ENCODE measurements around the gene SLC17A2. TPM values are rescaled to one million over a fixed set of nuclear protein-coding genes. Genes with fewer than 3 reads are reported as not detected.

SLC17A2 gene
- total and polyA plus RNA-seq, 10 donors = not detected

GRCh38 chr6:25899123-25899522, 31.4 kb downstream of the SLC17A2 start:
- WGBS, 5 donors = 84 to 93% (median 90%) methylated on average over 2 of the region's 2 CpGs

DNA sequence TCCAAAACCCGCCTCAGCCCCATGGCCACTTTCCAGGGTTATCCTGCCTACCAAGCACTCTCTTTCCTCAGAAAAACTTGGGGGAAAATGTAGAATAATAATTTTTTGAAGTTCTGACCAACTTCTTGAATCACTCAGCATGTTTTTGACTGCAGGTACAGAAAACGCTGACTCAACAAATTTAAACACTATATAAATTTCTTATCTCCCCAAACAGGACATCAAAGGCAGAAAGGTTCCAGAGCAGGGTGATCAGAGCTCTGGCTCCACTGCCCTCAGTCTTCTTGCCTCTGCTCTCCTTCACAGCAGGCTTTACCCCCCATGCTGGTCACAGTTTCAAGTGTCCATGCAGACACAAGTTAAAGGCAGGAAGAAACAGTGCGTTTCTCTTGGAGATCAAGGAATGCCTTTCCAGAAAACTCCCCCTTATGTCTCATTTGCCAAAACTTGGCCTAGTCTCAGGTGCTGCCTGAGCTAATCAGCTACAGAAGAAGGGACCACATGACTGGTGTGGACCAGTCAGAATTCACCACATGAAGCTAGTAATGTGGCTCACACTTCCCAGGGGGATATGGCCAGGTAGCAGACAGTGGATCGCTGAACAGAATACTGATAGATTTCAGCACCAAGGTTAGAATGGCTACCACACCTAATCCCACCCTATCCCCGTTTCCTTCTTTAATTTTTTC, 32.1 kb downstream of the SLC17A2 start:
- Histone ChIP-seq H3K9me3 (no peaks in the 10 kb centered on the region), H3K4me1 (no peaks in the 10 kb centered on the region), H3K27me3 (replicated peaks in 1 of 7) (no peaks in the 10 kb centered on the region), H3K4me3 (no peak overlapping the region), H3K36me3 (no peaks in the 10 kb centered on the region), H3K27ac (no peak overlapping the region)
- DNase-seq = no peak
- 82 to 89% (median 86%) methylated on average over 5 of the region's 5 CpGs for WGBS, 5 donors
- intact Hi-C loops (cut with DNase I; ENCODE audit: low total_unique reads) = no loop called here
- TF ChIP-seq POLR2A (IDR thresholded peaks at IDR 0.05) = no peak
- TF ChIP-seq, protein P1, sequence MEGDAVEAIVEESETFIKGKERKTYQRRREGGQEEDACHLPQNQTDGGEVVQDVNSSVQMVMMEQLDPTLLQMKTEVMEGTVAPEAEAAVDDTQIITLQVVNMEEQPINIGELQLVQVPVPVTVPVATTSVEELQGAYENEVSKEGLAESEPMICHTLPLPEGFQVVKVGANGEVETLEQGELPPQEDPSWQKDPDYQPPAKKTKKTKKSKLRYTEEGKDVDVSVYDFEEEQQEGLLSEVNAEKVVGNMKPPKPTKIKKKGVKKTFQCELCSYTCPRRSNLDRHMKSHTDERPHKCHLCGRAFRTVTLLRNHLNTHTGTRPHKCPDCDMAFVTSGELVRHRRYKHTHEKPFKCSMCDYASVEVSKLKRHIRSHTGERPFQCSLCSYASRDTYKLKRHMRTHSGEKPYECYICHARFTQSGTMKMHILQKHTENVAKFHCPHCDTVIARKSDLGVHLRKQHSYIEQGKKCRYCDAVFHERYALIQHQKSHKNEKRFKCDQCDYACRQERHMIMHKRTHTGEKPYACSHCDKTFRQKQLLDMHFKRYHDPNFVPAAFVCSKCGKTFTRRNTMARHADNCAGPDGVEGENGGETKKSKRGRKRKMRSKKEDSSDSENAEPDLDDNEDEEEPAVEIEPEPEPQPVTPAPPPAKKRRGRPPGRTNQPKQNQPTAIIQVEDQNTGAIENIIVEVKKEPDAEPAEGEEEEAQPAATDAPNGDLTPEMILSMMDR (IDR thresholded peaks at IDR 0.05 in 8 of 11, conservative IDR thresholded peaks at IDR 0.05 in 3 of 11) = no peak
- TF ChIP-seq POLR2AphosphoS5 (IDR thresholded peaks at IDR 0.05) = no peak

More at GRCh38 chr6:25899123-25899522, 31.4 kb downstream of the SLC17A2 start:
- no peaks in the 10 kb centered on the region for H3K36me3 ChIP-seq
- H3K27ac ChIP-seq = no peak overlapping the region
- TF ChIP-seq, protein P1 (IDR thresholded peaks at IDR 0.05 in 8 of 11, conservative IDR thresholded peaks at IDR 0.05 in 3 of 11) = no peak
- TF ChIP-seq POLR2AphosphoS5 (IDR thresholded peaks at IDR 0.05) (no peak), POLR2A (IDR thresholded peaks at IDR 0.05) (no peak)
- no peaks in the 10 kb centered on the region for H3K27me3 ChIP-seq (replicated peaks in 1 of 7)
- no peaks in the 10 kb centered on the region for H3K9me3 ChIP-seq
- H3K4me1 ChIP-seq = no peaks in the 10 kb centered on the region
- no peak for DNase-seq
- intact Hi-C loops (cut with DNase I; ENCODE audit: low total_unique reads) = no loop called here
- no peak overlapping the region for H3K4me3 ChIP-seq

- Histone ChIP-seq H3K27ac (no peak overlapping the region), H3K36me3 (no peaks in the 10 kb centered on the region), H3K27me3 (replicated peaks in 1 of 7) (no peaks in the 10 kb centered on the region), H3K4me3 (no peak overlapping the region), H3K9me3 (no peaks in the 10 kb centered on the region), H3K4me1 (no peaks in the 10 kb centered on the region)
- TF ChIP-seq POLR2A (IDR thresholded peaks at IDR 0.05) (no peak), POLR2AphosphoS5 (IDR thresholded peaks at IDR 0.05) (no peak)
- TF ChIP-seq, protein P1 (IDR thresholded peaks at IDR 0.05 in 8 of 11, conservative IDR thresholded peaks at IDR 0.05 in 3 of 11) = no peak
- intact Hi-C loops (cut with DNase I; ENCODE audit: low total_unique reads) = no loop called here
- DNase-seq = no peak
- WGBS, 5 donors = 73 to 86% (median 77%) methylated on average over 3 of the region's 3 CpGs
These were observed 34.2 kb downstream of the SLC17A2 start for GRCh38 chr6:25896252-25896651.

DNA sequence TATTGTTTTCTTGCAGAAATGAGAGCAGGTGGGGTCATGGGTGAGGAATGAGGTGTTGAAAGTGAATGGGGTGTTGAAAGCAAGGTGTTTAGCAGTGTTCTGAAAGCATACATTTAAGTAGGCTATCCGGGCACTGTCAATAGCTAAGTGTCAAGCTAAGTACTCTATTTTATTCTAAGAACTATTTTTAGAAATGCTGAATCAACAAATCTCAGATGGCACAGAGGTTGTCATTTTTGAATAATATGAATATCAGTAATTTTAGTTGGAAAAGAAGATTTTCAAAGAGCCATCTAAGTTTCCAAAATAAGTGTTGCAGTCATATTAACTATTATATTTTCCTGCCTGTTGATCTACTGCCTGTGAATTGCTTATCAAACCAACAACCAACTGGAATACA, 34.7 kb downstream of the SLC17A2 start:
- no peak overlapping the region for H3K4me3 ChIP-seq
- intact Hi-C loops (cut with DNase I; ENCODE audit: low total_unique reads) = no loop called here
- no peaks in the 10 kb centered on the region for H3K4me1 ChIP-seq
- H3K27ac ChIP-seq = no peak overlapping the region
- H3K27me3 ChIP-seq (replicated peaks in 1 of 7) = no peaks in the 10 kb centered on the region
- DNase-seq = no peak
- H3K36me3 ChIP-seq = no peaks in the 10 kb centered on the region
- H3K9me3 ChIP-seq = no peaks in the 10 kb centered on the region
- TF ChIP-seq POLR2AphosphoS5 (IDR thresholded peaks at IDR 0.05) = no peak
- 82 to 93% (median 83%) methylated on average over 1 of the region's 1 CpG for WGBS, 5 donors

Data from spleen (tissue), 11 donors.